Activated CD8-positive, alpha-beta memory T cell treated with anti-CD3 and anti-CD28 coated beads for 4 hours (primary cell): ENCODE measurements around the gene DUS4L.

ENCODE experiments used
- DNase-seq, 2 donors: peaks; one replicate each; pipeline ENCODE4 v3.0.0-alpha.2; 2020; ENCODE audit warnings: low read depth in 2 of 2

Gene DUS4L

GRCh38 chr7:107615910-107616680 is 52.3 kb downstream of the DUS4L start:
- no peak for DNase-seq

- DNase-seq = no peak
Measured at GRCh38 chr7:107622429-107622828, 58.7 kb downstream of the DUS4L start.

- DNase-seq = no peak
Measured at GRCh38 chr7:107622894-107623293, 59.1 kb downstream of the DUS4L start.

- no peak for DNase-seq
Measured at GRCh38 chr7:107627002-107627401, 63.2 kb downstream of the DUS4L start.
